Measurements from ENCODE around the gene TIAM1.
A peak's percentile ranks its signal among the peaks of the same experiment; 100 is the strongest.

Gene TIAM1

DNA sequence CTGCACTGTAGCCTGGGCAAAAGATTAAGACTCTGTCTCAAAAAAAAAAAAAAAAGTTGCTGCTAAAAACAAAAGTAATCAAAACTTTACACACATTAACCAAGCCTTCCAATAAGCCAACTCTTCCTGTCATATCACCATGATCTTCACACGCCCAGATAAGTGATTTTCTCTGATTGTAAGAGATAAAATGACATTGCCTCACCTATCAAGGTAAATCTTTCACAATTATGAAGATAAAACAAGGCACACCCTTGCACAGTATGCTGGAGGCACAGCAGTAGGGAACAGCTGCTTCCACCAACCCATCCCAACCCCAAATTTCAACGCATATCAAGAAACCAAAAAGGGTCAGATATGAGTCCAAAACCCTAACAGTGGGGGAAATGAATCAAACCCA is 8.8 kb upstream of the TIAM1 start:
- H3K27ac ChIP-seq, result no peak overlapping the region
- no peak for TF ChIP-seq ZFX (IDR thresholded peaks at IDR 0.05)
- TF ChIP-seq, protein P1, sequence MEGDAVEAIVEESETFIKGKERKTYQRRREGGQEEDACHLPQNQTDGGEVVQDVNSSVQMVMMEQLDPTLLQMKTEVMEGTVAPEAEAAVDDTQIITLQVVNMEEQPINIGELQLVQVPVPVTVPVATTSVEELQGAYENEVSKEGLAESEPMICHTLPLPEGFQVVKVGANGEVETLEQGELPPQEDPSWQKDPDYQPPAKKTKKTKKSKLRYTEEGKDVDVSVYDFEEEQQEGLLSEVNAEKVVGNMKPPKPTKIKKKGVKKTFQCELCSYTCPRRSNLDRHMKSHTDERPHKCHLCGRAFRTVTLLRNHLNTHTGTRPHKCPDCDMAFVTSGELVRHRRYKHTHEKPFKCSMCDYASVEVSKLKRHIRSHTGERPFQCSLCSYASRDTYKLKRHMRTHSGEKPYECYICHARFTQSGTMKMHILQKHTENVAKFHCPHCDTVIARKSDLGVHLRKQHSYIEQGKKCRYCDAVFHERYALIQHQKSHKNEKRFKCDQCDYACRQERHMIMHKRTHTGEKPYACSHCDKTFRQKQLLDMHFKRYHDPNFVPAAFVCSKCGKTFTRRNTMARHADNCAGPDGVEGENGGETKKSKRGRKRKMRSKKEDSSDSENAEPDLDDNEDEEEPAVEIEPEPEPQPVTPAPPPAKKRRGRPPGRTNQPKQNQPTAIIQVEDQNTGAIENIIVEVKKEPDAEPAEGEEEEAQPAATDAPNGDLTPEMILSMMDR (conservative IDR thresholded peaks at IDR 0.05), result no peak

GRCh38 chr21:31351960-31352359 is 7.9 kb upstream of the TIAM1 start:
- H3K27ac ChIP-seq, result no peak overlapping the region

DNA sequence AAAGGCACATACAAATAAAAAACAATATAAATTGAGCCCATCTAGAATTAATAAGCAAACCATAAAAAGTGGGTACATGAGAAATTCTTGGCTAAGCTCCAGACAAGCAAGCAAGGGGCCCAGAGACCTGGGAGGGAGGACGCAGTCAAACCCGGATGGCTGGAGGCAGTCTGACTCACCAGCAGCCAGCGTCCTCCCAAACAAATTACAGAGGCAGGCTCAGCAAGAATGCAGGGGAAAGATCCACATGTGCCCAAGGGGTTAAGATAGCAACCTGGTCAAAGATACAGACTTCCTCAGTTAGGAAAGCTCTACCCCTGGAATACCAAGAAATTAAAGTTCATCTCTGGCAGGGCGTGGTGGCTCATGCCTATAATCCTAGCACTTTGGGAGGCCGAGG is 7.4 kb upstream of the TIAM1 start:
- no peak overlapping the region for H3K27ac ChIP-seq
- no peak for TF ChIP-seq ZFX (IDR thresholded peaks at IDR 0.05)
- TF ChIP-seq, protein P1 (conservative IDR thresholded peaks at IDR 0.05), result no peak

More at GRCh38 chr21:31351960-31352359, 7.9 kb upstream of the TIAM1 start:
- no peak for TF ChIP-seq ZFX (IDR thresholded peaks at IDR 0.05)
- TF ChIP-seq, protein P1 (conservative IDR thresholded peaks at IDR 0.05), result no peak

- no peak overlapping the region for H3K27ac ChIP-seq
- TF ChIP-seq, protein P1 (conservative IDR thresholded peaks at IDR 0.05), result no peak
- no peak for TF ChIP-seq ZFX (IDR thresholded peaks at IDR 0.05)
Observed at GRCh38 chr21:31349208-31349607, 5.1 kb upstream of the TIAM1 start.

GRCh38 chr21:31348188-31348587 is 4.1 kb upstream of the TIAM1 start:
- no peak overlapping the region for H3K27ac ChIP-seq
- TF ChIP-seq, protein P1 (conservative IDR thresholded peaks at IDR 0.05), result no peak
- no peak for TF ChIP-seq ZFX (IDR thresholded peaks at IDR 0.05)

DNA sequence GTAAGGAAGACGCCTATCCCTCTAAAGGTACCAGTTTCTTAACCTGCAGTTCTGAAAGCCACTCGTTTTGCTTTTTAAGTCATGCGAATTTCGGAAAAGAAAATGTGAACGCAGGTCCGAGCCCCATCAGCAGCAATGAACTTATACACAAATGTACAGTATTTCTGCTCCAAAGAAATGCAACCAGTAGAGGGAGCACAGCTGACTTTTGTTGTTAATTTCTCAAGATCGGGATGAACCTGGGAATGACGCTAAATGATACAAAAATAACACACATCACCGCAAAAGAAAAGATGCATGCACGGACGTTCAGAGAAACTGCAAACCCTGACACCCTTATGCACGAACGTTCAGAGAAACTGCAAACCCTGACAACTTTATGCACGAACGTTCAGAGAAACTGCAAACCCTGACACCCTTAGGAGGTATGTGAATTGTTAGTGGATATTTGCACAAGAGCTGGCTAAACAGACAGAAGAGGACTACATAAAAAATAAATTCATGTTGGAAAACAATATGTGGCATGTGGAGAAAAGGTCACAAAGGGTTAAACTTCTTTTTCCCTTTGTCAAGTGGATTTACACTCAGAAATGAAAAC is 3.5 kb upstream of the TIAM1 start:
- no peak overlapping the region for H3K27ac ChIP-seq
- TF ChIP-seq, protein P1 (conservative IDR thresholded peaks at IDR 0.05), result peak; percentile 80
- TF ChIP-seq ZFX (IDR thresholded peaks at IDR 0.05), result no peak

DNA sequence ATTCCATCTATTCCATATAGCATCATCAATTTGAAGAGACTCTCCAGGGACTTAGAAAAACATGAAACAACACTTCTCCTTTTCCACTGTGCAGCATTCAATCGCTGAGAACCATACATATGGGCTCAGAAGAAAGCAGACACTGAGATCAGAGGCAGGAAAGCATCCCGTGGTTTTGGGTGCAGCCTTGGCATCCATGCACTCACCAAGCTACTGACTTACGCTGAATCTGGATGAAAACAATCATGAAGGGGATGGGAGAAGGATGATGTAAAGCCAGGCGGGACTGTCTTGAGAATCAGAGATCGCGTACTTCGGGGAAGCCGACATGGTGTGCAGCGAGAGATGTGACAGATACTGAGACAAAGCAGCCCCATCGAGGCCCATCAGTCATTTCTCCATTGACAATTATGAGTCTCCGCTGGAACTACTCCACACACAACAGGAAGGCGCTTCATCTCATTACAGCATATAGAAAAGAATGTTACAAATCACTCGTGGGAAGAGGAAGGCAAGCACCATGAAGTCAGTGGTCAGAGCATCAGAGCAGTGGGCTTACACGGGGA is 2.3 kb upstream of the TIAM1 start:
- no peak for TF ChIP-seq ZFX (IDR thresholded peaks at IDR 0.05)
- TF ChIP-seq, protein P1 (conservative IDR thresholded peaks at IDR 0.05), result no peak
- H3K27ac ChIP-seq, result no peak overlapping the region
